HG03095 (cell line): ENCODE measurements around the gene MRFAP1.
A peak's percentile ranks its signal among the peaks of the same experiment; 100 is the strongest.
"Not testable (repeated sequence)": the region's sequence is repeated elsewhere in the genome, so short reads cannot be mapped to it uniquely, and the experiment has no call there.

ENCODE experiments used
- ATAC-seq: cut with Tn5 transposase; IDR thresholded peaks from one replicate; pipeline ENCODE4 v1.9.1; 2021; ENCODE audit warnings: moderate library complexity; ENCODE audit not compliant: unreplicated experiment

Gene MRFAP1

DNA sequence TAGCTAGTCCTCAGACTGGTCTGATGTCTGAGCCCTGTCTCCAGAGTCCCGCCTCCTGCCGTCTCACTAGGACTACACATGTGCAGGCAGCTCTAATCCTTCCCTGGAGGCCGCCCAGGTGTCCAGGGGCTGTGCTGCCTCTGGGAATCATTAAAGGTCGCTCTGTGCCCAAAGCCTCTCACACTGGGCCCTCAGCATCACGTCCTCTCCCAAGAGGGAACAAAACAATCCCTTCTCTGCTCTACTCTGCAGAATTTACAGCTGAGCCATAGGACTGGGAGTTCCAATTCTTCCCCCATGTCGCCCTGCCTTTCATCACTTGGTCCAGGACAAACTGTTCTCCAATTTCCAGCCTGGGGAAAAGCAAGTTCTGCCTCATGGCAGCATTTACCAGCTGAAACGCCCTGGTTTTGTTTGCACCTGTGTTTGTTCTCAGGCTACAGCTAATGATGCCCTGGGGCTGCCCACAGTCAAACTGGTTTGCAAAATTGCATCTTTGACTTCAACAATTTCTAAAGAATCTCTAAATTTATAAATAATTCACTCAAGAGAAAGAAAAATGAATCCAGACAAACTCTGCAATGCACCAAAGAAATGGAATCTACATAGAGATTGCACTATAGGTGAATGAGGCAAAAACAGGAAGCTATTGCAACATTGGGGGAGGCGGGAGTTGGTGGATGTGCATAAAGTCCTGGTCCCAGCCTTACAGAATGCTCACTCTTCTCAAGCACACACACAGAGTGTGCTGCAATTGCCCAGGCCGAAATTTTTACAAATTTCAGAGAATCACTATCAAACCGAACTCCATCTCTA, 7.2 kb upstream of the MRFAP1 start:
- ATAC-seq, result no peak

DNA sequence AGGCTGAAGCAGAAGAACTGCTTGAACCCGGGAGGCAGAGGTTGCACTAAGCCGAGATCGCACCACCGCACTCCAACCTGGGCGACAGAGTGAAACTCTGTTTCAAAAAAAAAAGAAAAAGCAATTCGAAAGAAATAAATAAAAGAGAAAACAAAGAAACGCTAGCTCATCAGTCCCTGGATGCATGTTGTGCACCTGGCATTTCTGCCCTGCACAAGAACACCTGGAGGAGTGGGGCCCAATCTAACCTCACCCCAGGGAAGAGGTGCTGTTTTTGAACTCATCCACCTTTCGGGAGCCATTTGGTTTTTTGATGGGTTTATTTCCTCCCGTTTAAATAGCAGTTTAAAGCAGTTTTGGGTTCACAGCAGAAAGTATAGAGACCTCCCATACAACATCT, 5.7 kb upstream of the MRFAP1 start:
- ATAC-seq, result no peak

DNA sequence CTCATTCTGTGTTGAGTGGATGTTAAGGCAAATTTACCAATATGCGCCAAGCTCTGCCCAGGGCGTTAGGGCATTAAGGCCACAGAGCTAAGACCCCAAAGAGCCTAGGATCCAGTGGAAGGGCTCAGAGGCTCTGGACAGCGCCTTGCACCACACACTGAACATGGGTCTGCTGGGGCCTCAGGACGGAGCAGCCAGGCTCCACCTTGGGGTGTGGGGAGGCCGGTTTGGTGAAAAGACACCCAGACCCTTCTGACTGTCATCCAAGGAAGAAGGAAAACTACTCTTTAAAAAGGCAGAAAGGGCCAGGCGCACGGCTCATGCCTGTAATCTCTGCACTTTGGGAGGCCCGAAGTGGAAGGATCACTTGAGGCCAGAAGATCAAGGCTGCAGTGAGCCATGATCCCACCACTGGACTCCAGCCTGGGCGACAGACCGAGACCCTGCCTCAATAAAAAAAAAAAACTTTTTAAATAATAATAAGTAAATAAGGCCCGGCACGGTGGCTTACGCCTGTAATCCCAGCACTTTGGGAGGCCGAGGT, 1.3 kb upstream of the MRFAP1 start:
- no peak for ATAC-seq

DNA sequence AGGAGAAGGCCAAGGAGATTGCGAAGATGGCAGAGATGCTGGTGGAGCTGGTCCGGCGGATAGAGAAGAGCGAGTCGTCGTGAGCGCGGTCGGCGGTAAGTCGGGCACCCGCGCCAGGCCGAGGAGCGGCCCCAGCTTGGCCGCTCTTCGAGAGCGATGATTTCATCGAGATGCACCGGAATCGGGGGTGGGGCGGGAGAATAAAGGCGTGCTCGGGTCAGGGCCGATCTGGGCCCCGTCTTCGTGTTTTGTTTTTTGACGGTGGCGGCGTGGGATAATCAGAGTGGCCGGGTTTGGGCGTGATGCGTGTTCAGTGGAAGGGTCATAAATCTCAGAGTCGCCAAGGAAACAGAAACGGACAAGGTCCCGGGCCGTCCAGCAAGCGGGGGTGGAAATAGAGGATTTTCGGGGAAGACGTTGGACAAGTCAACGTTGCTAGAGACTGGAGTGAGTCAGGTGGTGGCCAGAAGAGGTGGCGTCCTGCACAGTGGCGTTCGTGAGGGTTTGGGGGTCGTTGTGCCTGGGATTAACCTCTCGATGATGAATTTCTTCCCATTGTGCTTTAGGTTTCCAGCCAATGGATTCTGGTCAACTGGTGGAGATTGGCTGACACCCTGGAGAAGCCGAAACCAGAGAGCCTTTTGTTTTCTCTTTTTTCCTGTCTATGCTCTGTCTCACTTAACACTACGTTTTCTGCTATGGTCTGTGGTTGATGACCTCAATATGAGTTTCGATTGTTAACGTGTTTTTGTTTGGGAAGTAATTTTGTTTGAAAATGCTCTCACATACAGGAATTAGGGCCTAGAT, 882 bp downstream of the MRFAP1 start:
- peak; percentile 31 for ATAC-seq

DNA sequence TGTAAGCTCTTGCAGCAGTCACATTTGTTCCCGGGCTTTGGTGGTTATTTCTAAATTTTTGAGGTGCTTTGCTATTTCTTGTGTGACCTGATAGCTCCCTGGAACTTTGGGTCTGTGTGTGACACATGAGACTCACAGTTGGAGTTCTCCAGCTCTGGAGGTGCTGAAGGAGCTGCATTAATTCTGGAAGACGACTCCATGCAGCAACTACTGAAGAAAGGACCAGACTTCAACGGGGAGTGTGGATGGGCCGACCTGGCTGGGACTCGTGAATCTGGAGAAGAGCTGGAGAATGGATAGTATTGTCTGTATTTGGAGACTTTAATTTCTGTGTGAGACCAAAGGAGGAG, 1.5 kb downstream of the MRFAP1 start:
- no peak for ATAC-seq

DNA sequence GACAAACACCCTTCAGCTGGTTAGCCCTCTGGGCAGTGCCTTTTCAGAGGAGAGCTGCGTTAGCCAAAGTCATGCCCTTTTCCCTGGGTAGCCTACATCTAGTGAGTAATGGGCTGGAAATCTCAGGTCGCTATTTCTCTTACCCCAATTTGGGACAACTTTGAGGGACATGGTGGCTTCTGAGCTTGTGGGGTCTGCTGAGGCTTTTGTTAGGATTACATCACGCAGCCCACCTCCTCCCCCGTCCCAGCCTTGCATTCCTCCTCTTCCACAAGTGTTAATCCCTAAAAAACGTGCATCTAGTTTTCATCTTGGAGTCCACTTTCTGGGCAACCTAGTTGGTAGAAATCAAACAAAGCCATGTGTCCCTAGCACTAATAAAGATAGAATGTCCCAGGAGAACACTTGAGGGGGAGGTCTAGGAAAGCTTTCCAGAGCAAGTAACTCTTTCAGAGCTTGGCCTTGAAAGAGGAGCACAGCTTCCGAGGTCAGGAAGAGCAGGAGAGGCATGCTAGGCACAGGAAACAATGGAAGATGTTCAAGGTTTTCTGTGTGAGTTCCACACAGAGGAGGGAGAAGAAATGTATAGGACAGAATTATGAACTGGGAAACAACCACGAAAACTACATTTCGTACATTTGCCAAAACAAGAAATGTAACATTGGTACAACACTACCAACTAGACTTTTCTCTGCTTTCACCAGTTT, 2.8 kb downstream of the MRFAP1 start:
- ATAC-seq, result no peak

DNA sequence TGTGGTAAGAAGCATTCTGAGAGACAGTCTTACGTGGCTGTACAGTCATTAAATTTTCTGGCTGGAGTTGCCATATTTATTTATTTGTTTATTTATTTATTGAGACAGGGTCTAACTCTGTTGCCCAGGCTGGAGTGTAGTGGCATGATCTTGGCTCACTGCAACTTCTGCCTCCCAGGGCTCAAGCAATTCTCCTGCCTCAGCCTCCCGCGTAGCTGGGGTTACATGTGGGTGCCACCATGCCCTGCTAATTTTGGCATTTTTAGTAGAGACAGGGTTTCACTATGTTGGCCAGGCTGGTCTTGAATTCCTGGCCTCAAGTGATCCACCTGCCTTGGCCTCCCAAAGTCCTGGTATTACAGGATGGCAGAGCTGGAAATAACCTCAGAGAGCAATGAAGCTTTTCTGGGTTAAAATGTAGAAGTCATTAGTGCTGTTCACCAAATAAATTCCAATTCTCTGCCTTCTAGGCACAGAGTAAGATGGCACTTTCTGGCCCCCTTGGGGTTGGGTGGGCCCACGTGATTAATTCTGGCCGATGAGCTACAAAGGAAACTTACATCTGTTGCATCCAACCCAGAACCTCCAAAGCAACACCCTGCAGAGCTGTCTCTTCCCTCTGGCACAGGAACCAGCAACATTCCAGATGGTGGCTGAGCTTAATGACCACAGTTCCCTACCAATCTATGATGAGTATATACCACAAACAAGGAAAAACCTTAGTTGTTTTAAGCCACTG, 4.5 kb downstream of the MRFAP1 start:
- ATAC-seq, result no peak

DNA sequence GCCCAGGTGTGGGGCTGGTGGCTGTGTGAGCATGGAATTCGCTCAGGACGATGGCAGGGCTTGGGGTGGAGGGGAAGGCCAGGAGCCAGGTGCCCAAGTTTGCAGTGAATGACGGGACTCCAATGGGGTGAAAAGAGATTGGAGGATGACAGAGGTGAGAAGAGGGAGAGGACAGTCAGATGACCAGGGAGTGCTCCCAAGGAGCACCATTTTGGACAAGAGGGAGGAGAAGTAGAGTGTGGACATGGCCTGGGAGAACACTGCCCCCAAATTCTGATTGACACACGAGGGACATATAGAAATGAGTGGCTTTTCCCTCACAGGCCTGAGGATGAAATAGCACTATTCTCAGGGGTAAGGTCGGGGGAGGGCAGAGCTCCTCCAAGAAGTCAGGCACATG, 6.7 kb downstream of the MRFAP1 start:
- no peak for ATAC-seq

DNA sequence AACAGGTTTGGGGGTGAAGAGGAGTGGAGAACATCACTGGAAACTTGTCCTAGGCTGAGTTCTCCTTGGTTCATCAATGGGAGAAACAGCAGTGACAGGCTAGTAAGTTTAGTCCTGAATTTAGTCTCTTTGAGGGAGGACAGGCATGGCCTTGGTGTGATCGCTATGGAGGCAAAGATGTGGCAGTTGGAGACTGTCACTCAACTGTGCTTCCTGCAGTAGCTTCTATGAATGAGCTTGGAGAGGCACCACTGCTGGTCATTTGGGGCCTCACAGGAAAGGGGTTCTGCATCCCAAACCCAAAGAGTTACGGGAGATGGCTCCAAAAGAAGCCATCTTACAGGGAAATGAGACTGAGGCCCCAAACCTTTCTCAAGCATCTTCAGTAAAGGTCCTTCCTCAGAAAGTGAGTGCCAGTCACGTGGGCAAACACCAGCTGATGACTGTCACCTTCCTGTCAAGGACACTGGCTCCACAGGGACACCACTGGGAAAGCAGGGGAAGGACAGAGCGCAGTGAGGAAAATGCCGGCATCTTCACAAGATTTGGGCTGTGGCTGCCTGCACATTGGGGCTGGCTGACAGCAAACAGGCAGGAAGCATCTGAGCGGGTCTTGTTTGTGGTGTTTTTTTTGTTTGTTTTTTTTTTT, 7.2 kb downstream of the MRFAP1 start:
- no peak for ATAC-seq

DNA sequence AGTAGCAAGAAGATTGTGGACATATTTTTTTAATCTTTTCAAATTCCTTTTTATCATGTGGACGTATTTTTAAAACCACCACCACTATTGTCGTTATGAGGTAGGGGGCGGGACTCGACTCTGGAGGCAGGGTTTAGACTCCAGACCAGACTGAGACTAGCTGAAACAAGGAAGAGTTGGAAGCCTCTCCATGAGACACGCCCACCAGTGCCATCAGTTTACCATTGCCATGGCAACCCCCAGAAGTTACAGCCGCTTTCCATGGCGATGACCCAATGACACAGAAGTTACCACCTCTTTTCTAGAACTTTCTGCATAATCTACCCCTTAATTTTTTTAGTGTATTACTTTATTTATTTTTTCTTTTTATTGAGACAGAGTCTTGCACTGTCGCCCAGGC, 8.7 kb downstream of the MRFAP1 start:
- ATAC-seq, result no peak

DNA sequence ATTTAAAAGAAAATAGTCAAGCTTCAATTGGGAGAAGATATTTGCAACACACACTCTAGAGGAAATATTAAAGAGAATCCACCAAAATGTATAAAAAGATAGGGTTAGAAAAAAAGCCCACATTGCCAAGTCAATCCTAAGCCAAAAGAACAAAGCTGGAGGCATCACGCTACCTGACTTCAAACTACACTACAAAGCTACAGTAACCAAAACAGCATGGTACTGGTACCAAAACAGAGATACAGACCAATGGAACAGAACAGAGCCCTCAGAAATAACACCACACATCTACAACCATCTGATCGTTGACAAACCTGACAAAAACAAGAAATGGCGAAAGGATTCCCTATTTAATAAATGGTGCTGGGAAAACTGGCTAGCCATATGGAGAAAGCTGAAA, 13.7 kb downstream of the MRFAP1 start:
- ATAC-seq, result not testable (repeated sequence)

DNA sequence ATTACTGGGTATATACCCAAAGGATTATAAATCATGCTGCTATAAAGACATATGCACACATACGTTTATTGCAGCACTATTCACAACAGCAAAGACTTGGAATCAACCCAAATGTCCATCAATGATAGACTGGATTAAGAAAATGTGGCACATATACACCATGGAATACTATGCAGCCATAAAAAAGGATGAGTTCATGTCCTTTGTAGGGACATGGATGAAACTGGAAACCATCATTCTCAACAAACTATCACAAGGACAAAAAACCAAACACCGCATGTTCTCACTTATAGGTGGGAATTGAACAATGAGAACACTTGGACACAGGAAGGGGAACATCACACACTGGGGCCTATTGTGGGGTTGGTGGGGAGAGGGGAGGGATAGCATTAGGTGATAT, 14.8 kb downstream of the MRFAP1 start:
- ATAC-seq, result not testable (repeated sequence)

DNA sequence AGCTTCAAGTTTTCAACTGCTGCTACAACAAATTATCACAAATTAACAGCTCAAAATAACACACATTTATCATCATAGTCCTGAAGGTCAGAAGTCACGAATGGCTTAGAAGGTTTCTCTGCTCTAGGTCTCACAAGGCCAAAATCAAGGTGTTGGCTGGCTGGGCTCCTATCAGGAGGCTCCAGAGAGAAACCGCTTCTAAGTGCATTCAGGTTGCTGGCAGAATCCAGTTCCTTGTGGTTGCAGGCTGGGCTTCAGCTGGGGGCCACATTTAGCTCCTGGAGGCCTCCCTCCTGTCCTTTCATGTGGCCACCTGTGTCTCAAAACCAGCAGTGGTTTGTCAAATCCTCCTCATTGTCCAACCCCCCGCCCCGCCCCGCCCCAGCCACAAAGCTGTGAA, 15.4 kb downstream of the MRFAP1 start:
- no peak for ATAC-seq

DNA sequence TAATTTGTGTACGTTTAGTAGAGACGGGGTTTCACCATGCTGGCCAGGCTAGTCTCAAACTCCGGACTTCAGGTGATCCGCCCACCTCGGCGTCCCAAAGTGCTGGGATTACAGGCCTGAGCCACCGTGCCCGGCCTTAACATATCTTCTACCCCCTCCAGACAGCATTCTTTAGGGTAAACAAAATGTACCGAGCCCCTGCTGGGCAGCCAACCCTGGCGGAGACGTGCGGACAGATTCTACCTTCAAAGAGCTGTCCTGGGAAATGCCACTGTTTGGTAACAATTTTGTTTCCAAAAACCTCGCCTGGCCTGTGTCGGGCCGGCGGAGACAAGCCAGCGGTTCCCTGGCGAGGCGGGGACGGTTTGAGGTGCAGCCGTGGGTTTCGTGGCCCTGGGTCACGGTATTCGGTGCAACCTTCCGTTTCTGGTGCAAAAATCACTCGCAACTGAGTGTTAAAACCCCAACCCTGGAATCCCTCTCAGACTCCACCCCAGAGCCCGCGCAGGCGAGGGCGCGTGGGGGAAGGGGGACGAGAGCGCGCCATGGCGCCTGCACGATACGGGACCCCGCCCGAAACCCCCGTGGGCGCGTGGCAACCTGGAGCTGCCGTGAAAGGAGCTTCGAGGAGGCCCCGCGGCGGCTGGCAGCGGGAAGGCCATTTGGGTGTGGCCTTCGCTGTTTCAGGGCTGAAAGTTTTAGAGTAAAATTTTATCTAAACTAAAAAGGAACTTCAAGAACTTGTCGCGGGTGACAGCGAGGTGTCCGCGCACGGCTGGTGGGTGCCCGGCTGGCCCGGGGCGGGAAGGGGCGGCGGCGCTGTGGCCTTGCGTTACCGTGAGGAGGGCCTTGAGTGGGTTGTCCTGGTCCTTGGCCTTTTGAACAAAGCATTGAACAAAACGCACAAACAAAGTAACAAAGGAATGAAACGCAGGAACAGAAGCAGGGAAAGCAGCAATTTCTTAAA, 17.0 kb downstream of the MRFAP1 start:
- no peak for ATAC-seq

DNA sequence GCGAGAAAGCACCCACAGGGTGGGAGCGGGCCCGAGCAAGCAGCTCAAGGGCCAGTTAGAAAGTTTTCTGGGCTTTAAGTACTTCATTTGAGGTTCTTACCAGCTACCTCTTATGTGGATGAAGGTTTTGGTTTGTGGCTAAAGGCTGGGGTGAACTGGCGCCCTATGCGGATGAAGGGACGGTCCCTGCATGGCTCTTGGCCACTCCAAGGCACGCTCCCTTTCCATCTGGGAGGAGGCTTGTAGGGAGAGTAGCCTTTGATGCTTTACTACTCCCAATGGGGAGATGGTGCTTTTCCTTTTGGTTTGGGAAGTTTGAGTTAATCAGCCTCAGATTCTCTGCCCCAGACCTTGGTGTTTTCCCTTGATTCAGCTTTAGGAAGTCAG, 17.7 kb downstream of the MRFAP1 start:
- no peak for ATAC-seq

DNA sequence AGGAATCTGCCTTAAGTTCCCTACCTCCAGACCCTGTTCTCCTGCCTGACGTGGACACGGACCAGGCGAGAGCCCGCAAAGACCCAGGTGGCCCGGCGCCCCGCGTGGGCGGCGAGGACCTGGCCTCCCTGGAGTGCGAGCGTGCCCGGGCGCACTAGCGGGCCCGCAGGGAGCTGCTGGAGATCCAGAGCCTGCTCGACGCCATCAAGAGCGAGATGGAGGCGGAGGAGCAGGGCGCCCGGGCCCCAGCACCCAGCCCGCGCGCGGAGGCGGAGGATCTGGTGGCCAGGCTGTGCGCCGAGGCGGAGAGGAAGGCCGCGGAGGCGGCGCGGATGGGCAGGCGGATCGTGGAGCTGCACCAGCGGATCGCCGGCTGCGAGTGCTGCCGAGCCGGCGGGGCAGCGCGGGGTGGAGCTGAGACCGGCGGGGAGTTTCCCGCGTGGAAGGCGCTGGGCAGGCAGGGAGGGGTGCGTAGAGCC, 18.2 kb downstream of the MRFAP1 start:
- ATAC-seq, result no peak

DNA sequence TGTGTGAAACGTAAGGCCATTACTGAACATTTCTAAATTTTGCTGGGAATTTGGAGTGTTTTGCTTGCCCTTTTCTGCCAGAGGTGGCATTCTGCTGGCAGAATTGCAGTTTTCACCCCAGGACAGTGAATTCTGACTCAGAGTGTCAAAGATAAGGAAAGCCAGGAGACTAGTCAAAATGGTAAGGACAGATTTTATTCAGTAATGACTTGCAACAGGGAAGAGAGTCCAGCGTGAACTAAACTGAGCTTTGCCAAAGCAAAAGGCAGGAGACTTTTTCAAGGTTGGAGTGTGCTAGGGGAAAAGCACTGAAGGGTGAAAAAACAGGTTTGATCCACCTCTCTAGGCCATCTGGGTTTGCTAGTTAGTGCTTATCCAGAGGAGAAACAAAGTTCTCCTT, 19.4 kb downstream of the MRFAP1 start:
- no peak for ATAC-seq

DNA sequence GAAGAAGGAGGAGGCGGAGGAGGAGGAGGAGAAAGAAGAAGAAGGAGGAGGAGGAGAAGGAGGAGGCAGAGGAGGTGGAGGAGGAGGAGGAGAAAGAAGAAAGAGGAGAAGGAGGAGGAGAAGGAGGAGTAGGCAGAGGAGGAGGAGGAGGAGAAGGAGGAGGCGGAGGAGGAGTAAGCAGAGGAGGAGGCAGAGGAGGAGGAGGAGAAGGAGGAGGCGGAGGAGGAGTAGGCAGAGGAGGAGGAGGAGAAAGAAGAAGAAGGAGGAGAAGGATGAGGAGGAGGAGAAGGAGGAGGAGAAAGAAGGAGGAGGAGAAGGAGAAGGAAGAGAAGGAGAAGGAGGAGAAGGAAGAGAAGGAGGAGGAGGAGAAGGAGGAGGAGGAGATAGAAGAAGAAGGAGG, 19.9 kb downstream of the MRFAP1 start:
- no peak for ATAC-seq

DNA sequence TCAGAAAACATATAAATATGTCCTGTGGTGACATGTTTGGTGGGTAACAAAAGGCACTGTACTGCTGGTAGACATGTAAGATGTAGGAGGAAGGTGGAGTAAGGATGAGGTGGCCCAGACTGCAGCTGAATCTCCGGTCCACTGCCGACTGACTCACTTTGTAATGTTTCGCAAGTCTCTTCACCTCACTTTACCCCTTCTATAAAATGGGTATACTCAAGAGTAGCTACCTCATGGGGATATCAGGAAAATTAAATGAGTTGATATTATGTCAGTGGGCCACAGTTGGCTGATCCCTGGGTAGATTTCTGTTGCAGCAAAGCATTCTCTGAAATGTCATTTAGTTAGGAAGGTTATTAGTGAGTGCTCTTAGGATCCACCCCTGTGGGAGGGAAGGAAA, 22.1 kb downstream of the MRFAP1 start:
- no peak for ATAC-seq
